Hepatic stellate cell (primary cell): ENCODE results near the gene ACR.
"Not testable (repeated sequence)": the region's sequence is repeated elsewhere in the genome, so short reads cannot be mapped to it uniquely, and the experiment has no call there.

ENCODE experiments used
- DNase-seq: peaks from one replicate; pipeline ENCODE4 v3.0.0; 2011; ENCODE audit warnings: low spot score

ACR gene

DNA sequence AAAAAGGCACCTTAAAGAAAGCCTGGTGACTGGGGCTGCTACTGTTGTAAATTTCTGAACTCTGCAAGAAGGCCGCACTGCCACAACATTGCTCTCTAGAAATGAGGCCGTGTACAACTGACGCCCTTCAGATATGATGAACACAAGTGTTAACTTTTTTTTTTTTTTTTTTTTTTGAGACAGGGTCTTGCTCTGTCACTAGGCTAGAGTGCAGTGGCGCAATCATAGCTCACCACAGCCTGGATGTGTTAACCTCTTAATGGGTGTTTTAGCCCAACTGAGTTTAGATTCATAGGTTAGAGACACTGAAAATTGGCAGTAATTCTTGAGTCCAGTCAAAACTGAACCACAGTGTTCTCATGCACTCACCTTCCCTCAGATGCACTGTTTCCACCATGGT lies 42.2 kb downstream of the ACR start:
- not testable (repeated sequence) for DNase-seq

DNA sequence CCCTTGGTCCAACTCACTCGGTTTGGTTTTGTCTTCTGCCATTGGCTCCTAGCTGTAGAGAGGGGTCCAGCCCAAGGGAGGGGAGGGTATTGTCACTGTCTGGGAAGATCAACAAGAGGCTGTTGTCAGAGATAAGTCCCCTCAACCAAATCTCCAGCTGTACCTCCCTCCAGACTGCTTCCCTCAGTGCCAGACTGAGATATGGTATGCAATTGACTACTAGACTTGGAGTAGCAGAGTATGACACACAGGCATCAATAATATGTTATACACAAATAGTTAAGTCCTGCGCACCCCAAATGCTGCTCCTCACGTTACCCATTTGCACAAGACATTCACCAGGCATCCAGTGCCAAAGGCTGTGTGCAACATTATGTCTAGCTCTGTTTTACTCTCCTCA lies 44.2 kb downstream of the ACR start:
- not testable (repeated sequence) for DNase-seq

DNA sequence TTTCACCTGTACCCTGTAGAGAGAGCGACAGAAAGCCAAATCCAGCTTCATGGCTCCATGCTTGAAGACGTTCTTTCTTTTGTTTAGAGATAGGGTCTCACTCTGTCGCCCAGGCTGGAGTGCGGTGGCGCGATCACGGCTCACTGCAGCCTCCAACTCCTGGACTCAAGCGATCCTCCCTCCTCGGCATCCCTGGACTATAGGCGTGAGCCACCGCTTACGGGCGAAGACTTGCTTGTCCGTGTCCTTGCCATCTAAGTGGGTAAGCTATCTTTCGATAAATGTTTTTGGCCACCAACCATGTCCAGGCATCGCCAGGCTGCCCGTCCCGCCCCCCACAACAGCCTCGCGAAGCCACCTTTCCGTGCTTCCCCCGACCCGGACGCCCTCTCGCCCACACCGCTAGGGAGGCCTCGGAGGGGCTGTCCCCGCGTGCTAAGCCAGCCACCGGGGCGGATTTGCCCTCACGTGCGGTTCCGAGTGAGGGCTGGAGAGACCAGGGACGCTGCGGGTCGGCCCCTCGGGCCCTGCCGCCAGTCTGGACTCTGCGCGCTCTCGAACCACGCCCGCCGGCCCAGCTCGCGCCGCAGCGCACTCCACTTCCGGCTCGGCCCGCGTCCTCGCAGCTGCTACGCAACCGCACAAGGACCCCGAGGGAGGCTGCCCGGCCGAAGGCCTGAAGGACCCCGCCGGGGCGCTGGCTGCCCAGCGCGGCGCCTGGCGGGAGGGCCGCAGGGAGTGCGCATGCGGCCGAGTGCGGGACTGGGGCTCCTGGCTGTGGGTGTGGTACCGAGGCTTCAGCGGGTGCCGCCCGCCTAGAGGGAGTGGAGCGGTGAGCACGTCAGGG lies 45.3 kb downstream of the ACR start, which contains the start of gene RABL2B:
TSS of gene RABL2B (minus strand) at position 604 of the 847 bp plus-strand sequence. CDS start 1,342 bp downstream, outside the sequence.
- DNase-seq = peak; percentile 79

DNA sequence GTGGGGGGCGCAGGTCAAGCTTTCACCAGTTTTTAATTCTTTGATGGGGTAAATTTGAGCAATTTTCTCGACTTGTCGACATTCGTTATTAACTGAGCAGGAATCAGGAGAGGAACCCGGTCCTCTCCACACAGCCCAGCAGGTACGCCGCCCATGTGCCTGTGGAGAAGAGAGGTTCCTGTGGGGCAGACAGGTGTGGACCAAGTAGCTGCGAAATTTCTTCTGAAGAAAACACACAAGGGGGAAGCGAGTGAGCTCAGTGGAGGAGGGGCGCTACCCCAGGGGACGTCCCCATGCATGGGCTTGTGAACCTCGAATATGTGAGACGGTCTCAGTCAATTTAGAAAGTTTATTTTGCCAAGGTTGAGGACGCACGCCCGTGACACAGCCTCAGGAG lies 45.9 kb downstream of the ACR start:
- not testable (repeated sequence) for DNase-seq

DNA sequence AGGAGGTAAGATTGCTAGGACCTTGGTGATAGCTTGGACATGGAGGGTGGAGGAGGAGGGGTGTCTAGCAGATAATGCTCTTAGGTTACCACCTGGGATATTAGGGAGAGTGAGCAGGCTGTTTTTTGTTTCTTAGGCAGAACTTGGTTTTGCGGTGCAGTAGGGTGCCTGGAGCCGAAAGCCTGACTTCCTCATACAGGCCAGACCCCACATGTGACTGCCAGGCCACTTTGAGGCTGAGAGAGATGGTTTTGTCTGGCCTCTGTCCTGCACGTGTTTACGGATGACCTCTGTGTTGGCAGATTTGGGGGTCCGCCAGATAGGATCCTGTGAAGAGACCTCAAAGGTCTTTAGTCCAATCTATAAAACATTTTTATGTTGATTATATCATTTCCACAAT lies 47.3 kb downstream of the ACR start:
- DNase-seq = not testable (repeated sequence)

DNA sequence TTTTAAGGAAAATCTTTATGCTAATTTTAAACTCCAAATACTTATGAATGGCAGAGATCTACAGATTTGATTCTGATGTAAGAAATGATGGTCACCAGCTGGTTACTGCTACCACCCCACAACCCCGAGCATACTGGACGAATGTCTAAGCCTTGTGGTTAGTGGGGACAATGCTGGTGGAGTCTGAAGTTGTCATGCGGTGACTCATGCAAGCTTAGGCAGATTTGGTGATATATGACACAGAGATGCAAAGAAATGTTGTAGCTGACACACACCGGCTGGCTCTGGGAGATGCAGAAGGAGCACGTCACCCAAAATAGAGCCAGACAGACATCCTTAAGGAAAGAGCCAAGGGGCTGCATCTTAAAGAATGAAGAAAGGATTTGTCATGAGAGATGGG lies 48.9 kb downstream of the ACR start:
- not testable (repeated sequence) for DNase-seq
